ENCODE measurements around the gene ATAD5. TPM values are rescaled to one million over a fixed set of nuclear protein-coding genes. Genes with fewer than 3 reads are reported as not detected.

Gene ATAD5
- total RNA-seq, 1 donor from 2014 or later, result 3.7 TPM

Other genes with a start within 250 kb of the ATAD5 start
- gene CRLF3, start 7.3 kb upstream of the ATAD5 start, total RNA-seq, result 8.7 and 13.4 TPM in 2 replicates
- gene TEFM, start 74.3 kb downstream of the ATAD5 start, total RNA-seq, result 8.5 and 15.3 TPM in 2 replicates
- gene ADAP2, start 90.0 kb downstream of the ATAD5 start, total RNA-seq, result 0.29 and 0.68 TPM in 2 replicates
- gene RNF135, start 139.1 kb downstream of the ATAD5 start, total RNA-seq, result 18.1 and 24.2 TPM in 2 replicates